Heart left ventricle (tissue), 16 donors: ENCODE measurements around the gene SLC7A5. TPM values are rescaled to one million over a fixed set of nuclear protein-coding genes. Genes with fewer than 3 reads are reported as not detected.

ENCODE experiments used
- ATAC-seq, 4 donors: fragments of 200-7000 bp; cut with Tn5 transposase; one replicate each; pipeline ENCODE4 v1.9.1; 2020 to 2022; ENCODE audit warnings: moderate library complexity in 4 of 4, mild to moderate bottlenecking in 3 of 4, moderate number of reproducible peaks in 1 of 4
- DNase-seq, 5 donors: peaks; one replicate each; pipeline ENCODE4 v3.0.0-alpha.2; 2020
- H3K27ac ChIP-seq, 12 donors: fragments of 200-600 bp; sonication (generic) in 4 of 12; one replicate each; pipeline versions ENCODE4 v1.5.0 to v1.8.0; 2016 to 2022; ENCODE audit warnings: mild to moderate bottlenecking in 2 of 12
- H3K27me3 ChIP-seq, 9 donors: fragments of 200-600 bp; sonication (generic) in 2 of 9; one replicate each; pipeline versions ENCODE4 v1.5.1 to v1.8.0; 2016 to 2022; ENCODE audit warnings: mild to moderate bottlenecking in 3 of 9
- H3K36me3 ChIP-seq, 9 donors: fragments of 200-600 bp; sonication (generic) in 2 of 9; one replicate each; pipeline versions ENCODE4 v1.5.0 to v1.8.0; 2018 to 2022; ENCODE audit warnings: mild to moderate bottlenecking in 2 of 9
- H3K4me1 ChIP-seq, 12 donors: fragments of 200-600 bp; sonication (generic) in 4 of 12; one replicate each; pipeline versions ENCODE4 v1.5.0 to v1.8.0; 2016 to 2022; ENCODE audit warnings: mild to moderate bottlenecking in 3 of 12
- H3K4me3 ChIP-seq, 12 donors: fragments of 200-600 bp; sonication (generic) in 4 of 12; one replicate each; pipeline versions ENCODE4 v1.5.0 to v1.8.0; 2017 to 2022; ENCODE audit warnings: mild to moderate bottlenecking in 9 of 12, moderate library complexity in 4 of 12
- H3K9me3 ChIP-seq, 12 donors: fragments of 200-600 bp; sonication (generic) in 4 of 12; one replicate each; pipeline versions ENCODE4 v1.5.0 to v1.8.0; 2016 to 2022; ENCODE audit warnings: mild to moderate bottlenecking in 1 of 12
- CTCF ChIP-seq, 12 donors: fragments of 200-600 bp; sonication (generic) in 4 of 12; IDR thresholded peaks; one replicate each; pipeline versions ENCODE4 v1.5.0 to v1.8.0; 2018 to 2022; ENCODE audit warnings: antibody characterized with exemption in 12 of 12, mild to moderate bottlenecking in 5 of 12
- POLR2A ChIP-seq, 2 donors: fragments of 450-650 bp; IDR thresholded peaks; one replicate each; pipeline ENCODE4 v1.6.1; 2017; ENCODE audit warnings: antibody characterized with exemption in 2 of 2, mild to moderate bottlenecking in 2 of 2, moderate library complexity in 2 of 2
- WGBS, 4 donors: extraction: QIAGEN DNeasy Blood & Tissue Kit in 2 of 4; methylation state at CpG; one replicate each; pipeline versions ENCODE4 v1.1.5 to v1.1.7; 2013 to 2018; 5-methylcytosine and 5-hydroxymethylcytosine counted together
- intact Hi-C, 10 donors: fragments of 100-400 bp; cut with DNase I; formaldehyde crosslinking; loops; one replicate each; pipeline versions ENCODE4 v1.11.1 to v1.14.2; 2022
- polyA plus RNA-seq, 2 donors: library from polyadenylated mRNA; stranded (reverse); fragments of 200-250 nt; gene quantifications; one replicate each; pipeline ENCODE4 v1.2.3, GENCODE V29; 2013
- total RNA-seq, 9 donors: library from RNA; depleted of rRNA in 2 of 9; stranded (reverse); fragments of >200 nt in 2 of 9; fragmentation: NEBNext Ultra II Directional in 3 of 9; extraction: Animal tissue kit (Norgen Biotek cat#: 25700) in 3 of 9; gene quantifications; one replicate each; pipeline versions ENCODE4 v1.1.0 to v1.2.4, GENCODE V29; 2016 to 2023
- donor health status: ischemic (EF 13 %, LVEDD 7.1; RV severe dilation, severe dysfunction).
- donor health status: healthy with polysubstance abuse.
- donor health status: DM: no; HTN: yes; CAD: no.
- donor health status: DM: no; HTN: no; CAD: no.
- donor health status: ischemic (EF 25% LVEDD 6.9; RV normal size, moderate dysfunction).
- donor health status: ischemic (EF 25% LVEDD 5.7; RV mildly dilated, moderate dysfunction).
- donor health status: healthy.
- donor health status: DM: yes; HTN: yes; CAD: no.
- donor health status: ischemic (EF 35%, LVEDD 5.7; RV mildly dilated, moderate dysfunction).
- donor health status: nonischemic (EF 11% LVEDD 7.7; RV severe dilation, severe dysfunction).
- donor health status: DM: yes; HTN: yes; CAD: no.
- donor health status: PGD.
- donor health status: ischemic (EF 29% LVEDD 5.4; RV normal size, mild dysfunction).
- donor health status: nonischemic (EF 23%, LVEDD 6.1; RV moderate dilation, normal function).

SLC7A5 gene
- total and polyA plus RNA-seq, 11 donors, result 1.7 to 12.2 (median 3.2) TPM

GRCh38 chr16:87824991-87825841 lies 44.1 kb downstream of the SLC7A5 start:
- intact Hi-C loops, result no loop called here
- WGBS, 4 donors, result 76 to 87% (median 83%) methylated on average over 28 to 29 of the region's 29 CpGs

GRCh38 chr16:87824016-87824990 lies 45.0 kb downstream of the SLC7A5 start:
- WGBS, 4 donors, result 74 to 87% (median 82%) methylated on average over 16 to 19 of the region's 19 CpGs
- Histone ChIP-seq H3K27me3 (peaks cover 0 to 23% (median 0%) of the 10 kb centered on the region in 9 donors), H3K9me3 (no peaks in the 10 kb centered on the region), H3K4me1 (no peaks in the 10 kb centered on the region), H3K36me3 (no peaks in the 10 kb centered on the region), H3K27ac (no peak overlapping the region), H3K4me3 (no peak overlapping the region)
- TF ChIP-seq CTCF (IDR thresholded peaks at IDR 0.05) (no peak), POLR2A (IDR thresholded peaks at IDR 0.05) (no peak)
- no peak for DNase-seq
- intact Hi-C loops, result no loop called here
- ATAC-seq, result no peak

More at GRCh38 chr16:87824991-87825841, 44.1 kb downstream of the SLC7A5 start:
- Histone ChIP-seq H3K27me3 (peaks cover 0 to 23% (median 0%) of the 10 kb centered on the region in 9 donors), H3K36me3 (no peaks in the 10 kb centered on the region), H3K4me1 (no peaks in the 10 kb centered on the region), H3K27ac (no peak overlapping the region), H3K4me3 (no peak overlapping the region), H3K9me3 (no peaks in the 10 kb centered on the region)
- DNase-seq (no peak), ATAC-seq (no peak)
- no peak for TF ChIP-seq POLR2A (IDR thresholded peaks at IDR 0.05)
- no peak for TF ChIP-seq CTCF (IDR thresholded peaks at IDR 0.05)

- H3K4me3 ChIP-seq, result no peak overlapping the region
- intact Hi-C loops, result no loop called here
- ATAC-seq, result no peak
- H3K36me3 ChIP-seq, result no peaks in the 10 kb centered on the region
- no peaks in the 10 kb centered on the region for H3K4me1 ChIP-seq
- no peak overlapping the region for H3K27ac ChIP-seq
- 85 to 93% (median 89%) methylated on average over 24 of the region's 24 CpGs for WGBS, 4 donors
- H3K27me3 ChIP-seq, result peaks cover 0 to 23% (median 0%) of the 10 kb centered on the region in 9 donors
- TF ChIP-seq POLR2A (IDR thresholded peaks at IDR 0.05) (no peak), CTCF (IDR thresholded peaks at IDR 0.05) (no peak)
- DNase-seq, result no peak
- peaks cover 0 to 6% (median 0%) of the 10 kb centered on the region in 12 donors for H3K9me3 ChIP-seq
These were observed 46.0 kb downstream of the SLC7A5 start for GRCh38 chr16:87823181-87823929.
